HG03159 (cell line): Measurements from ENCODE around the gene MISP.
"Not testable (repeated sequence)": the region's sequence is repeated elsewhere in the genome, so short reads cannot be mapped to it uniquely, and the experiment has no call there.

Source experiments
- ATAC-seq: cut with Tn5 transposase; IDR thresholded peaks from one replicate; pipeline ENCODE4 v1.9.1; 2021; ENCODE audit warnings: mild to moderate bottlenecking, moderate library complexity; ENCODE audit not compliant: unreplicated experiment

The MISP gene

DNA sequence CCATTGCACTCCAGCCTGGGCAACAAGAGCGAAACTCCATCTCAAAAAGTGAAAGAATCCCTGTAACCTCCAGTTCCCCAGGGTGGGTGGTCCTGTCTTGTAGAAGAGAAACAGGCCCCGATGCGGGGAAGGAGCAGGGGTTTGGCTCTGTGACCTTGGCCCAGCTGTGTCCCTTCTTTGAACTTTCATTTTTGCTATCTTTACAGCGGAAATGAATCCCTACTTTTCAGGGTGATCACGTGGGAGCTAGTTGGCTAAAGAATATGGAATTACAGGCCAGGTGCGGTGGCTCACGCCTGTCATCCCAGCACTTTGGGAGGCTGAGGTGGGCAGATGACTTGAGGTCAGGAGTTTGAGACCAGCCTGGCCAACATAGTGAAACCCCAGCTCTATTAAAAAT lies 5.8 kb upstream of the MISP start:
- ATAC-seq: not testable (repeated sequence)

DNA sequence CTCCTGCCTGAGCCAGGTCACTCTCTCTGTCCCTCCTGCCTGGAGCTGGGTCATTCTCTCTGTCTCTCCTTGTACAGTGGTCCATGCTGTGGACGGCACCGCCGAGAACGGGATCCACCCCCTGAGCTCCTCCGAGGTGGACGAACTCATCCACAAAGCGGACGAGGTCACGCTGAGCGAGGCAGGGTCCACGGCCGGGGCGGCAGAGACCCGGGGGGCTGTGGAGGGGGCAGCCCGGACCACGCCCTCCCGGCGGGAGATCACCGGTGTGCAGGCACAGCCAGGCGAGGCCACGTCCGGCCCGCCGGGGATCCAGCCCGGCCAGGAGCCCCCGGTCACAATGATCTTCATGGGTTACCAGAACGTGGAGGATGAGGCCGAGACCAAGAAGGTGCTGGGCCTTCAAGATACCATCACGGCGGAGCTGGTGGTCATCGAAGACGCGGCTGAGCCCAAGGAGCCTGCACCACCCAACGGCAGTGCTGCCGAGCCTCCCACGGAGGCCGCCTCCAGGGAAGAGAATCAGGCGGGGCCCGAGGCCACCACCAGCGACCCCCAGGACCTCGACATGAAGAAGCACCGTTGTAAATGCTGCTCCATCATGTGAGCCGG lies 4.6 kb upstream of the MISP start:
- no peak for ATAC-seq

DNA sequence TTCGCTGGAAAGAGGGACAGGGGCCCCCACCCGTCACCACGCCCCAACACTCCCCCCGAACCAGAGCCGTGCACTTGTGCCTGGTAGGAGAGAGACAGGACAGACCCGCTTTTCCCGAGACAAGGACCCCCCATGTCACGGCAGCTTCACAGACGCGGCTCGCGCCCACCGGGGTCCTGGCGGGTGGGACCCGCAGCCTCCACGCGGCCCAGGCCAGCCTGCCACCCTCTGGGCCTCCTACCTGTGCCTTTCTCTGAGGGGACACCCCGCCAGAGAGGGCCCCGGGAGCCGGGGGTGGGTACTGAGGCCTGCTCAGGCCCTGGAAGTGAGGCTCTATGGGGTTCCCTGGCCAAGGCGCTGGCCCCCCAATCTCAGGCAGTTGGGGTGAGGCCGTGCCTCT lies 4.0 kb upstream of the MISP start:
- no peak for ATAC-seq

DNA sequence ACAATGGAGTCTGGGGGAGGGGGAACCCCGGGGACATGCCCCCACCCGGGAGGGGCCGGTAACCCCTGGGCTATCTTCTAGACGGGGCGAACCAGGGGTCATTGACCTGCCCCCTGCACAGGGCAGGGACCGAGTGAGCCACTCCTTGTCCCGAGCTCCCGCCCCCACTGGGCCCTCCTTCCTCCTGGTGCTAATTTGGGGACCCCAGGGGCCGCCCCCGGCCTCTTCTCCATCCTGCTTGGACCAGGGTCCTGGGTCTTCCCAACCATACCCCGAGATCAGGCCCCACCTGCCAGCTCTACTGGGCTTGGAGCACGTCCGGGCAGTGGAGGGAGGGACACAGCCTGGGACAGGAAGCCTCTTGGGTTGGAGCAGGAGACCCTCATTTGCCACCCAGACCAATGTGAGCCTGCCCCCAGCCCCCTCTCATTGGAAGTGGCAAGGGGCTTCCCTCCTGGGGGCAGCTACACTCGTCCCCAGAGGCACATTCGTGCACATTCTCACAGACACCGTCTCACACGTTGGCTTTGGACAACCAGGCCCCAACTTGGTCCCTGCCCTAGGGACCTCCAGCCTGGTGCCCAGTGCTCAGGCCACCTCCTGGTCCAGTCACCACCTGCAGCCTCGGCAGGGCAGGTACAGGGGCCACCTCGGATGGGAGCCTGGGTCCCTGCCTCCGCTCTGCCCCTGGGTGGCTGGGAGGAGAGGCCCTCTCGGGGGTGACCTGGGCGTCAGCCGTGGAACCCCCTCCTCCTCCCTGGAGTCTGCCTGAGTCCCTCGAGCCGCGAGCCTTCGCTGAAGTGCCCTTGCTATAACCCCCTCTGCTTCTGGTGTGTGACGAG lies 3.3 kb upstream of the MISP start:
- no peak for ATAC-seq

DNA sequence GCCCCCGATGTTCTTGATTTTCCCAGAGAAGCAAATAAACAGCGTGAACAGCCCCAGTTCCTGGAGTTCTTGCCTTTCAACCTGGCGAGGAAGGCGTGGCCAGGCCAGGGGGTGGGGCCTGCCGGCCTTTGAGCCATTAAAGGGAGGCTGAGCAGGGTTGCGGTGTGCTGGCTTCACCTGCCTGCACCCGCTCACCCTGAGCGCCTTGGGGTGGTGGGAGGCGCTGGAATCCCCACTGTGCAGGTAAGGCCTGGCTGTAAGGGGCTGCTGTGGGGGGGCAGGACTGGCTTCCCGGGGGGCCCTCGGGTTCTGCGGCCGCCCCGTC lies 2.7 kb upstream of the MISP start:
- no peak for ATAC-seq

DNA sequence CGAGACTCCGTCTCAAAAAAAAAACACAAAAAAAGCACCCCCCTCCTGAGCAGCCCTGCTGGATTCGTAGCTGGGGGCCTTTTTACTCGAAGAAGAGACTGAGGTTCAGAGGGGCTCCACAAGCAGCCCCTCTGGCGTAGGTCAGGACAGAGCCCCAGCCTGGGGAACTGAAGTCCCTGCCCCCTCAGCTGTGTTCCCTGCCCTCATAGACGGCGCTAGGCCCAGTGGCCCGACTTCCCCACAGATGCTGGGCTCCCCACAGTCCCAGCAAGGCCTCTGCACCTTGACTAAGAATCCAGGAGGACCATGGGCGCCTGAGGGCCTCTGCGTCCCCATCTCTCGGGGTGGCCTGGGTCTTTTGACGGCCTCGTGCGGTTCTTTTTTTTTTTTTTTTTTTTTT lies 1.1 kb upstream of the MISP start:
- ATAC-seq: no peak

DNA sequence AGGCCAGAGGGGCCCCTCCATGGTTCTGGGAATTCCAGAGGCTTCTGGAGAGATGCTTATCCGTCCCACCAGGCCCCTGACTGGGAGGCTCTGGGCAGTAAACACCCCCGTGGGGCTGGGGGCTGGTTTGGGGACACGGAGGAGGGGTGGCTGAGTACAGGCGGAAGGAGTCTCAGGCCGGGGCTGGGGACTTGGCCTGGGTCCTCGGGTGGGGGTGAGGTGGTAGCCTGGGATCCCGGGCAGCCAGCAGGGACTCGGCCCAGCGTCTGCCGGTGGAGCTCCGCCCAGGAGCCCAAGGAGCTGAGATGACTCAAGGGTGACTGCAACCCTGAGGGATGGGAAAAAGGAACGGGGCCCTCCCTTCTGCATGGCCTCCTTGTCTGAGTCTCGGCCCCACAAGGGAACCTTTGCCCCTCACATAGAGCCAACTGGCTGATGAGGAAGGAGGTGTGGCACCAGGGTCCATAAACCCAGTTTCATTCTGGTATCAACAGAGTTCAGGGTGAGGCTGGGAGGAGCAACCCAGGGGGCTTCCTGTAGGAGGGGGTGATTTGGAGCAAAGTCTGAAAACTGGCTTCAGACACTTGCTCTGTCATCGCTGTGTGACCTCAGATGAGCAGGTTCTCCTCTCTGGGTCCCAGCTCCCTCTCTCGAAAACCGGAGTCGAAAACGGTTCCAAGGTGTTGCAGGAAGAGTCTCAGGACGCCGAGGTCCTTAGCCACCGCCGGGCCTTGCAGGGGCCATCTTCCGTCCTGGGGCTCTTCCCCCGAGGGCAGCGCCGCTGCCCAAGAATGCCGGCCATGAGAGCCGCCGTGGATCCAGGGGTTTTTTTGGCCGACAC lies 809 bp downstream of the MISP start:
- no peak for ATAC-seq

DNA sequence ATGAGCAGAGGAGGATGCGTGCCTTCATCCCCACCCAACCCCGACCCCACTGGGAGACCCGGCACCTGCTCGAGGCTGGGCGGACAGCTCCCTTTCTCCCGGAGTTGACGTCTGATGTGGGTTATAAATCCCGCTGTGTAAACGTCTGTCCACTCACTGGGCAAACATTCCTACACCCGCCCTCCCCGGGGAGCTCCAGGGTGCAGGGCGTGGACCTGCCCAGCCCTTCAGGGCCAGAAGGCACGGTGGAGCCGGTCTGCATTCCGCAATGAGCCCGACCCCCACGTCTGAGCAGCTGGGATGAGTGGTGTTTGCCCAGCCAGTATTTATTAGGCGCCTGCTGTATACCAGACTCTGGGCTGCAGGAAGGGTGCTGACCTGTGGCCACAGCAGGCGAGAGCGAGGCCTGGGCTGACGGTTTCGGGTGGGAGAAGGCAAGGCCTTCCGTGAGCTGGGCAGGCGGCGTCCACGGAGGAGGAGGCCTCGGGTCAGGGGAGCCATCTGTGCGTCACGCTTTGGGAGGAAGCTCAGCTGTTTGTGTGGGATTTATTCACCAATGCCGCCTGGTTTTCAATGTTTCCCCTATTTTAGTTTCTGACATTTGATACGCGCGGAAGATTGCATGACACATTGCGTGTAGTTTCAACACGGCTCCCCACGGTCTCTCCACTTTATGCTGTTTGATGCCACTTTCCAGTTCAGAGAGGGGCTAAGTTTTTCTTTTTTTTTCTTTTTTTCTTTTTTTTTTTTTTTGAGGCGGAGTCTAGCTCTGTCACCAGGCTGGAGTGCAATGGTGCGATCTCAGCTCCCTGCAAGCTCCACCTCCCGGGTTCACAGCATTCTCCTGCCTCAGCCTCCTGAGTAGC lies 2.0 kb downstream of the MISP start:
- ATAC-seq: no peak

DNA sequence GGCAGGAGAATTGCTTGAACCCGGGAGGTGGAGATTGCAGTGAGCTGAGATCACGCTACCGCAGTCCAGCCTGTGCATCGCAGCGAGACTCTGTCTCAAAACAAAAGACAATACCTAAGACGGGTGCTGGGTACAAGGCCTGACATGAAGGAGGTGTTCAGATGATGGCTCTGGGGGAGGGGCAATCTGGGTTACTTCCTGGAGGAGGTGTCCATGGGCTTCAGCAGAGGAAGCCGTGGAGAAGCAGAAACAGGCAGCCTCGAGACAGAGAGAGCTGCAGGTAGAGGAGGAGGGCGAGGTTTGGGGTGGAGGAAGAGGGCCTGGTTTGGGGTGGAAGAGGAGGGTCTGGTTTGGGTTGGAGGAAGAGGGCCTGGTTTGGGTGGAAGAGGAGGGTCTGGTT lies 3.6 kb downstream of the MISP start:
- ATAC-seq: no peak

DNA sequence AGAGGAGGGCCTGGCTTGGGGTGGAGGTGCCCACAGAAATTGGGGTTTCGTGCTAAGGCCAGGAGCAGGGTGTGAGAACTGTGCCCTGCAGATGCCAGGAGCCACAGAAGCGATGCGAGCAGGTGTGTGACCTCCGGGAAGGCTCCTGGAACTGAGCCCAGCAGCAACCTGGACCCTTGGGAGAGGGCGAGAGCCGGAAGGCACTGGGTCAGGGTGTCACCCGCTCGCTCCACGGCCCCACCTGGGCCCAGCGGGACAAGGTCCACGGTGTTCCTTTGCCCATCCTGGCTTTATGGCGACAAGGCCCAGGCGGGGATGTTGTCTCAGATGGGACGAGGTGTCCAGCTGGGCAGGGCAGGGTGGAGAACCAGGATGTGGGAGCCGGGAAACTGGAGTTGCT lies 4.2 kb downstream of the MISP start:
- ATAC-seq: no peak

DNA sequence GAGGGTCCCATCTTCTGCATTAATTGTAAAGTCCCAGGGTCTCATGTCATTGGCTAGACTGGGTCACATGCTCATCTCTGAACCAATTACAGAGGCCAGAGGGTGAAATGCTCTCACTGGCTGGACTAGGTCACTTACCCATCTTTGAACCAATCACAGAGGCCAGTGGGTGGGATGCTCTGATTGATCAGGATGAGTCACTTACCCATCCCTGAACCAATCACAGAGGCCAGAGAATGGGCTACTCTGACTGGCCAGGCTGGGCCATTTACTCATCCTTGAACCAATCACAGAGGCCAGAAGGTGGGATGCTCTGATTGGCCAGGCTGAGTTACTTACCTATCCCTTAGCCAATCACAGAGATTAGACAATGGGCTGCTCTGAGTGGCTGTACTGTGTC lies 5.3 kb downstream of the MISP start:
- ATAC-seq: no peak

DNA sequence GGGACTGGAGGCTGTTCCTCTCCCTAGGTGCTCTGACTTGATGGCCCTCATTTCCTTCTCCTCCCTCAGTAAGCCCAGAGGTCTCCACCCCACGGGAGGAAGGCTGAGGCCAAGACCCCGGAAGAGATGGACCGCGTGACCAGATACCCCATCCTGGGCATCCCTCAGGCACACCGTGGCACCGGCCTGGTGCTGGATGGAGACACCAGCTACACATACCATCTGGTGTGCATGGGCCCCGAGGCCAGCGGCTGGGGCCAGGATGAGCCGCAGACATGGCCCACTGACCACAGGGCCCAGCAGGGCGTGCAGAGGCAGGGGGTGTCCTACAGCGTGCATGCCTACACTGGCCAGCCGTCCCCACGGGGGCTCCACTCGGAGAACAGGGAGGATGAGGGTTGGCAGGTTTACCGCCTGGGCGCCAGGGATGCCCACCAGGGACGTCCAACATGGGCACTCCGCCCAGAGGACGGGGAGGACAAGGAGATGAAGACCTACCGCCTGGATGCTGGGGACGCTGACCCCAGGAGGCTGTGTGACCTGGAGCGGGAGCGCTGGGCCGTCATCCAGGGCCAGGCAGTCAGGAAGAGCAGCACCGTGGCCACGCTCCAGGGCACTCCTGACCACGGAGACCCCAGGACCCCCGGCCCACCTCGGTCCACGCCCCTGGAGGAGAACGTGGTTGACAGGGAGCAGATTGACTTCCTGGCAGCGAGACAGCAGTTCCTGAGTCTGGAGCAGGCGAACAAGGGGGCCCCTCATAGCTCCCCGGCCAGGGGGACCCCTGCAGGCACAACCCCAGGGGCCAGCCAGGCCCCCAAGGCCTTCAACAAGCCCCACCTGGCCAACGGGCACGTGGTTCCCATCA lies 6.1 kb downstream of the MISP start:
- no peak for ATAC-seq

DNA sequence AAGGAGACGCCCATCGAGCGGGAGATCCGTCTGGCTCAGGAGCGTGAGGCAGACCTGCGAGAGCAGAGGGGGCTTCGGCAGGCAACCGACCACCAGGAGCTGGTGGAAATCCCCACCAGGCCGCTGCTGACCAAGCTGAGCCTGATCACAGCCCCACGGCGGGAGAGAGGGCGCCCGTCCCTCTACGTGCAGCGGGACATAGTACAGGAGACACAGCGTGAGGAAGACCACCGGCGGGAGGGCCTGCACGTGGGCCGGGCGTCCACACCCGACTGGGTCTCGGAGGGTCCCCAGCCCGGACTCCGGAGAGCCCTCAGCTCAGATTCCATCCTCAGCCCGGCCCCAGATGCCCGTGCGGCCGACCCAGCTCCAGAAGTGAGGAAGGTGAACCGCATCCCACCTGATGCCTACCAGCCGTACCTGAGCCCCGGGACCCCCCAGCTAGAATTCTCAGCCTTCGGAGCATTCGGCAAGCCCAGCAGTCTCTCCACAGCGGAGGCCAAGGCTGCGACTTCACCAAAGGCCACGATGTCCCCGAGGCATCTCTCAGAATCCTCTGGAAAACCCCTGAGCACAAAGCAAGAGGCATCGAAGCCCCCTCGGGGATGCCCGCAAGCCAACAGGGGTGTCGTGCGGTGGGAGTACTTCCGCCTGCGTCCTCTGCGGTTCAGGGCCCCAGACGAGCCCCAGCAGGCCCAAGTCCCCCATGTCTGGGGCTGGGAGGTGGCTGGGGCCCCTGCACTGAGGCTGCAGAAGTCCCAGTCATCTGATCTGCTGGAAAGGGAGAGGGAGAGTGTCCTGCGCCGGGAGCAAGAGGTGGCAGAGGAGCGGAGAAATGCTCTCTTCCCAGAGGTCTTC lies 7.1 kb downstream of the MISP start:
- ATAC-seq: no peak

DNA sequence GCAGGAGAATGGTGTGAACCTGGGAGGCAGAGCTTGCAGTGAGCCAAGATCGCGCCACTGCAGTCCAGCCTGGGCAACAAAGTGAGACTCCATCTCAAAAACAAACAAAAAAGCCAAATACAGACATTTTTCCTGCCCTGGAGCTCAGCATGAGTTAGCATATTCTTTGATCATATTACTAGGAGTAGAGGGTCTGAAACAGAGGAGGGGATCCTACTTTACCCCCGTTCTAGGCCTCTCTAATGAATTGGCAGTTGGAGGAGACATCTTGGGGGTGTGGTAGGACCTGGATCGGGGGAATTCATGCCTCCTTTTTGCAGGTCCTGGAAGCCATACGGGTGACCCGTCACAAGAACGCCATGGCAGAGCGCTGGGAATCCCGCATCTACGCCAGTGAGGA lies 12.3 kb downstream of the MISP start:
- ATAC-seq: no peak

DNA sequence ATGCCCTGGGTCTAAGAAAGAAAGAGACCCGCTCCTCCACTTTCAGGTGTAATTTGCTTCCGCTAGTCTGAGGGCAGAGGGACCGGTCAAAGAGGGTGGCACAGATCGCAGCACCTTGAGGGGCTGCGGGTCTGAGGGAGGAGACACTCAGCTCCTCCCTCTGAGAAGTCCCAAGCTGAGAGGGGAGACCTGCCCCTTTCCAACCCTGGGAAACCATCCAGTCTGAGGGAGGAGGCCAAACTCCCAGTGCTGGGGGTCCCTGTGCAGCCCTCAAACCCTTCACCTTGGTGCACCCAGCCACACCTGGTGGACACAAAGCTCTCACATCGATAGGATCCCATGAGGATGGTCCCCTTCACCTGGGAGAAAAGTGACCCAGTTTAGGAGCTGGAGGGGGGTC lies 13.0 kb downstream of the MISP start:
- ATAC-seq: no peak

DNA sequence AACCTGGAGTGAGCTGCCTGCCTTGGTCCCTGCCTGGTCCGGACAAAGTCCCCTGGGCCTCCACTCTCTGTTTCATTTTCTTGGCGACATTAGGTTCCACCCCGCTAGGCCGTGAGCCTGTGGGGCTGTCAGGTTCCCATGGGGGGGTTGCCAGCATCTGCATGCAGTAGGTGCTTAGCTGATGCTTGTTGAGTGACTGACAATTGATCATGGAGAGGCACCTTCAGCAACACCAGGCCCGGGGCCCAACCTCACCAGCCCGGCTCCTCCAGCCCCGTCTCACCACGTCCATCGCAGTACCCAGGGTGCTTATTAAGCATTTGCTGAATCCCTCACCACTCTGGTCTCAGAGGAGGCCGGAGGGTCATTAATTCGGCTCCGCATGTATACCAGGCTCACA lies 13.4 kb downstream of the MISP start:
- no peak for ATAC-seq

DNA sequence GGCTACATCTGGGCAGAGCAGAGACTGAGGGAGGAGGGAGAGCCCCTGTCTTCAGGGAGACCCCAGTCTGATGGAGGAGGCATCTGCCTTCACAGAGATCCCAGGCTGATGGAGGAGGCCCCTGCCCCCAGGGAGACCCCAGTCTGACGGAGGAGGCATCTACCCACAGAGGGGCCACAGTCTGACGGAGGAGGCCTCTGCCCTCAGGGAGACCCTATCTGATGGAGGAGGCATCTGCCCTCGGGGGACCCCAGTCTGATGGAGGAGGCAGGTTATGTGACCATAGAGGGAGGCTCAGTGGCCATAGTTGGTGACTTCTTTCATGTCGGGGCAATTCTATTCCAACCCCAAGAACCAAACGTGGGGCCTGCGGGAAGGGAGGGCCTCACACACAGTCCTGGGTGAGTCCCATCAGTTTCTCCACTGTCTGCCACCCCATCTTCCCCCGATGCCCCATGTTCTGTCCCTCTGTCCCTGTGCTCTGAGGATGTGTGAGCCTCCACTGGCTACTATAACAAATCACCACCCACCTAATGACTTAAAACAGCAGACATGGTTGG lies 14.3 kb downstream of the MISP start:
- ATAC-seq: no peak

DNA sequence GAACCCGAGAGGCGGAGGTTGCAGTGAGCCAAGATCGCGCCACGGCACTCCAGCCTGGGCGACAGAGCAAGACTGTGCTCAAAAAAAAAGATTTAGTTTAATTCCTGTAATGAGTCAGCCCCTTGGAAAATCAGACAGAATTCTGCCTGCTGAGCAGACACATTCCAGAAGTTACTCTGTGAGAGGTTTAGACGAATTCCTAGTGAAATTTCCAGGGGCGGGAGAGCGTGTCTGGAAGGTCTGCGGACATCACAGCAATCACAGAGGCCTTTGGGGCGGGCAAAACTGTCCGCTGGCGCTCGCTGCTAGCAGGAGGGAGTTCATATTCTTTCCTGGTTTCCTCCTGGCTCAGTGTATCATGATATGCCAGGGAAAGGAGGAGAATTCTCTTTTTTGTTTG lies 17.5 kb downstream of the MISP start:
- no peak for ATAC-seq

DNA sequence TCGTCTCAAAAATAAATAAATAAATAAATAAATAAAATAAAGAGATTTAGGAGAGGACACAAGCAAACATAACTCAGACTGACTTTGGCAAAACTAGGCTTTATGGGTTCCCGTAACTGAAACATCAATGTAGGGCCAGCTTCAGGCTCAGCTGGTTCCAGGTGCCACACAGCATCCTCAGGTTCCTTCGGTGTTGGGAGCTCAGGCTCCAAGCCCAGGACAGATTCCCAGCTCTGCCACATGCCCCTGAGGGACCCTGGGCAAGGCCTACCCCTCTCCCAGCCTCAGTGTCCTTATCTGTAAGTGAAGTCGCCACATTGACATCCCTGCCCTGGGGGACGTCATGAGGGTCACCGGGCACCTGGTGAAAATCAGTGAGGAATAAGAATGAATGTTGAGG lies 18.7 kb downstream of the MISP start:
- ATAC-seq: no peak
